Measurements from ENCODE around the gene MLXIP. TPM values are rescaled to one million over a fixed set of nuclear protein-coding genes. Genes with fewer than 3 reads are reported as not detected.
A peak's percentile ranks its signal among the peaks of the same experiment; 100 is the strongest.

MLXIP gene
- total and polyA plus RNA-seq, 2 experiments from 2014 or later, result 6.4 to 7.4 TPM

DNA sequence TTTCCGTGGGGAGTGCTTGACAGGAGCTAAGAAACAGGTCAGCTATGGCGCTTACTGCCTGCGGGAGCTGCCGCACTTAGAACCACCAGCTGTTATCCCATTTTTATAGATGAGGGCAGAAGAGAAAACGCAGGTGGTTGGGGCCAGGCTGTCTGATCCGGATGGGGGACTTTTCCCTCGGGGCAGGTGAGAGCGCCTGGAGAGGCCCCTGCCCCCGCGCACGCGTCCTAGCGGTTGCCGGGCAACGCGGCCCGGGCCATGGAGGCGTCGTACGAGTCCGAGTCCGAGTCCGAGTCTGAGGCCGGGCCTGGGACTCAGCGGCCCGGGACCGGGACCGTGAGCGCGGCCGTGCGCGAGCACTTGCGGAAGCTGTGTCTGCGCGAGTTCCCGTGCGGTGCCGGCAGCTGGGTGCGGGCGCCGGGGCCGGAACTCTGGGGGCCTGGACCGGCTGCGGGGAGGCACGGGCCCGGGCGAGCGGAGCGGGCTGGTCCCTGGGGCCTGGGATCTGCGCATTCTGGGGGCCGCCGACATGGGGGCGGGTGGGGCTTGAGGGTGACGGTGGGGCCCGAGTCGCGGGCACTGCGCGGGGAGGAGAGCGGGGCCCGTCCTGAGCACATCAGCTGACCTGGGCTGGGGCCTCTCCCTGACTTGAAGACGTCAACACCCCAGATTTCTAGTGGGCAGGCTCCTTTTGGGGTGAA, 104.5 kb downstream of the MLXIP start, which contains the start of gene LRRC43:
Gene LRRC43, plus strand, starts transcription at position 237 of the 701 bp plus-strand sequence. Its CDS starts 22 bp downstream, at position 259.
- peak within 1 kb of the TSS; percentile 63 for H3K4me2 ChIP-seq (ENCODE audit: unreplicated experiment)
- H4K20me1 ChIP-seq (ENCODE audit: insufficient read depth), result no peaks in the 10 kb centered on the region
- H3F3A ChIP-seq (ENCODE audit: insufficient read depth), result peaks cover 8% of the 10 kb centered on the region
- H3K79me2 ChIP-seq (ENCODE audit: insufficient read depth), result no peaks in the 10 kb centered on the region
- no peak for TF ChIP-seq EZH2 (IDR thresholded peaks at IDR 0.05; ENCODE audit: insufficient read depth, poor library complexity, severe bottlenecking)
- no peak for TF ChIP-seq EZH2phosphoT487 (IDR thresholded peaks at IDR 0.05; ENCODE audit: insufficient read depth, low read depth)
- peak within 1 kb of the TSS; percentile 70 for H3K9ac ChIP-seq
- no peak within 1 kb of the TSS for H3K27ac ChIP-seq
- H3K4me3 ChIP-seq, result peak within 1 kb of the TSS; percentile 68
- H3K9me3 ChIP-seq (ENCODE audit: low read depth), result no peaks in the 10 kb centered on the region
- DNase-seq, result peak; percentile 64
- in situ Hi-C loops (cut with MboI), result no loop called here
- H3K9me2 ChIP-seq (ENCODE audit: insufficient read depth), result no peaks in the 10 kb centered on the region
- no peaks in the 10 kb centered on the region for H3K36me3 ChIP-seq (ENCODE audit: low read depth)
- peaks cover 4% of the 10 kb centered on the region; the same call in 1 of the 2 replicates for H3K4me1 ChIP-seq (ENCODE audit: insufficient read depth)
- no peaks in the 10 kb centered on the region for H3K27me3 ChIP-seq (replicated peaks; ENCODE audit: insufficient read depth)
- 5 to 6% methylated on average over 44 to 51 of the region's 63 CpGs for WGBS, 2 experiments (ENCODE audit: low coverage in 1 of 2, low lambda C conversion rate in 2 of 2, missing lambda C conversion rate in 2 of 2)
- H2AFZ ChIP-seq, result peak within 1 kb of the TSS; percentile 80

DNA sequence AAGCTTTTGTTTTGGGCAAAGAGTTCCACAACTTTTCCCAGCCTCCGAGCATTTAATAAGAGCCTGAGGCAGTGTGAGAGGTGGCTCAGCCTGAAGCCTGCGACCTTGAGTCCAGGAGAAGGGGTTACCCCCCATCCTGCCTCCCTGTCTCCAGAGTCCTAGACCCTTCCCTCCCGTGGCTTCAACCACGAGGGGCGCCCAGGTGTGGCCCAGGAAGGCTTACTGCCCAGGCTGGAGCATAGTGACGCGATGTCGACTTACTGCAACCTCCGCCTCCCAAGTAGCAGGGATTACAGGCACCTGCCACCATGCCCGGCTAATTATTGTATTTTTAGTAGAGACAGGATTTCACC, 105.0 kb downstream of the MLXIP start:
- DNase-seq, result no peak
- no peaks in the 10 kb centered on the region for H3K9me2 ChIP-seq (ENCODE audit: insufficient read depth)
- no peaks in the 10 kb centered on the region for H3K79me2 ChIP-seq (ENCODE audit: insufficient read depth)
- no peaks in the 10 kb centered on the region for H3K9me3 ChIP-seq (ENCODE audit: low read depth)
- peak overlapping the region; percentile 80 for H2AFZ ChIP-seq
- TF ChIP-seq EZH2 (IDR thresholded peaks at IDR 0.05; ENCODE audit: insufficient read depth, poor library complexity, severe bottlenecking) (no peak), EZH2phosphoT487 (IDR thresholded peaks at IDR 0.05; ENCODE audit: insufficient read depth, low read depth) (no peak)
- H3K27me3 ChIP-seq (replicated peaks; ENCODE audit: insufficient read depth), result no peaks in the 10 kb centered on the region
- WGBS, 2 experiments (ENCODE audit: low coverage in 1 of 2, low lambda C conversion rate in 2 of 2, missing lambda C conversion rate in 2 of 2), result 71 to 80% methylated on average over 10 of the region's 10 CpGs
- H3K27ac ChIP-seq, result no peak overlapping the region
- no peaks in the 10 kb centered on the region for H3K36me3 ChIP-seq (ENCODE audit: low read depth)
- peak overlapping the region; percentile 68; the same call in 1 of the 2 replicates for H3K4me3 ChIP-seq
- no peaks in the 10 kb centered on the region for H4K20me1 ChIP-seq (ENCODE audit: insufficient read depth)
- H3K9ac ChIP-seq, result peak overlapping the region; percentile 70
- H3K4me2 ChIP-seq (ENCODE audit: unreplicated experiment), result peak overlapping the region; percentile 63
- in situ Hi-C loops (cut with MboI), result no loop called here
- H3K4me1 ChIP-seq (ENCODE audit: insufficient read depth), result peaks cover 4% of the 10 kb centered on the region; the same call in 1 of the 2 replicates
- peaks cover 8% of the 10 kb centered on the region for H3F3A ChIP-seq (ENCODE audit: insufficient read depth)

DNA sequence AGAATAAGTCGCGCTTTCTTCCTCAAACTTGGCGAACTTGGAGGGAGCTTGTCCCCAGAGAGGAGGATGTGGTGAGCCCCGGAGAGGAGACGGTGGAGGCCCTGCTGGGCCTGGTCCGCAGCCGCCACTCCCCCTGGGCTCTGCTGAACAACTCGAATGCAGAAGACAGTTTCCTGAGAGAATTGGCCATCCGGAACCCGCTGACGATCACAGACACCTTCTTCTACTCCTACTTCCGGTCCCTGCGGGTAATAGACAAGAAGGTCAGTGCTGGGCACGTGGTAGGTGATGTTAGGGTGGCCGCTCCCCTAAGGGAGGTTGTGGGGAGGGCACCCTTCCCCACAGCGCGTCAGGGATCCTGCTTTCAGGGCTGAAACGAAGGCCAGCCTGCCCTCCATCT, 106.0 kb downstream of the MLXIP start:
- in situ Hi-C loops (cut with MboI), result no loop called here
- 88 to 90% methylated on average over 18 of the region's 18 CpGs for WGBS, 2 experiments (ENCODE audit: low coverage in 1 of 2, low lambda C conversion rate in 2 of 2, missing lambda C conversion rate in 2 of 2)
- Histone ChIP-seq H3K9ac (no peak overlapping the region), H4K20me1 (ENCODE audit: insufficient read depth) (no peaks in the 10 kb centered on the region), H3K4me1 (ENCODE audit: insufficient read depth) (peaks cover 4% of the 10 kb centered on the region; the same call in 1 of the 2 replicates), H3K9me2 (ENCODE audit: insufficient read depth) (no peaks in the 10 kb centered on the region), H3F3A (ENCODE audit: insufficient read depth) (peaks cover 8% of the 10 kb centered on the region), H3K4me2 (ENCODE audit: unreplicated experiment) (no peak overlapping the region), H3K36me3 (ENCODE audit: low read depth) (no peaks in the 10 kb centered on the region), H2AFZ (no peak overlapping the region), H3K27ac (no peak overlapping the region), H3K4me3 (no peak overlapping the region), H3K9me3 (ENCODE audit: low read depth) (no peaks in the 10 kb centered on the region), H3K27me3 (replicated peaks; ENCODE audit: insufficient read depth) (no peaks in the 10 kb centered on the region), H3K79me2 (ENCODE audit: insufficient read depth) (no peaks in the 10 kb centered on the region)
- no peak for DNase-seq
- TF ChIP-seq EZH2 (IDR thresholded peaks at IDR 0.05; ENCODE audit: insufficient read depth, poor library complexity, severe bottlenecking) (no peak), EZH2phosphoT487 (IDR thresholded peaks at IDR 0.05; ENCODE audit: insufficient read depth, low read depth) (no peak)

DNA sequence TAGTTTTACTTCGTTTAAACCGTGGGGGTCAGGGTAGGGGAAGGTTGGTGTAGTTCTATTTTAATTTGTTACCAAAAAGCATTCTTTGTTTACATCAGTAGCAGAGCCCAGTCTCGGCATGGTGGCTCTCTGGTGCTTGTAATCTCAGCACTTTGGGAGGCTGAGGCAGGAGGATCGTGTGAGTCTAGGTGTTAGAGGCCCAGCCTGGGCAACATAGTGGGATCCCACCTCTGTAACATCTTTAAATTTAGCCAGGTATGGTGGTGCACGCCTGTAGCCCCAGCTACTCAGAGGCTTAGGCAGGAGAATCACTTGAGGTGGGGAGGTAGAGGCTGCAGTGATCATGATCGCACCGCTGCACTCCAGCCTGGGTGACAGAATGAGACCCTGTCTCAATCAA, 106.5 kb downstream of the MLXIP start:
- Histone ChIP-seq H3K36me3 (ENCODE audit: low read depth) (no peaks in the 10 kb centered on the region), H3K9ac (no peak overlapping the region), H3K4me1 (ENCODE audit: insufficient read depth) (peaks cover 4% of the 10 kb centered on the region; the same call in 1 of the 2 replicates), H3K79me2 (ENCODE audit: insufficient read depth) (no peaks in the 10 kb centered on the region), H3K27me3 (replicated peaks; ENCODE audit: insufficient read depth) (no peaks in the 10 kb centered on the region), H3K4me2 (ENCODE audit: unreplicated experiment) (no peak overlapping the region), H4K20me1 (ENCODE audit: insufficient read depth) (no peaks in the 10 kb centered on the region), H3K9me2 (ENCODE audit: insufficient read depth) (no peaks in the 10 kb centered on the region), H3K4me3 (no peak overlapping the region), H2AFZ (no peak overlapping the region), H3K27ac (no peak overlapping the region), H3F3A (ENCODE audit: insufficient read depth) (peaks cover 5% of the 10 kb centered on the region), H3K9me3 (ENCODE audit: low read depth) (no peaks in the 10 kb centered on the region)
- DNase-seq, result no peak
- TF ChIP-seq EZH2 (IDR thresholded peaks at IDR 0.05; ENCODE audit: insufficient read depth, poor library complexity, severe bottlenecking) (no peak), EZH2phosphoT487 (IDR thresholded peaks at IDR 0.05; ENCODE audit: insufficient read depth, low read depth) (no peak)
- in situ Hi-C loops (cut with MboI), result no loop called here
- WGBS, 2 experiments (ENCODE audit: low coverage in 1 of 2, low lambda C conversion rate in 2 of 2, missing lambda C conversion rate in 2 of 2), result 88 to 92% methylated on average over 7 of the region's 7 CpGs

Measured in GM23248 (cell line).